ENCODE results near the gene TRIO. TPM values are rescaled to one million over a fixed set of nuclear protein-coding genes. Genes with fewer than 3 reads are reported as not detected.

TRIO gene
- total and polyA plus RNA-seq, 3 experiments from 2014 or later = 0.89 to 4.4 (median 4.2) TPM

DNA sequence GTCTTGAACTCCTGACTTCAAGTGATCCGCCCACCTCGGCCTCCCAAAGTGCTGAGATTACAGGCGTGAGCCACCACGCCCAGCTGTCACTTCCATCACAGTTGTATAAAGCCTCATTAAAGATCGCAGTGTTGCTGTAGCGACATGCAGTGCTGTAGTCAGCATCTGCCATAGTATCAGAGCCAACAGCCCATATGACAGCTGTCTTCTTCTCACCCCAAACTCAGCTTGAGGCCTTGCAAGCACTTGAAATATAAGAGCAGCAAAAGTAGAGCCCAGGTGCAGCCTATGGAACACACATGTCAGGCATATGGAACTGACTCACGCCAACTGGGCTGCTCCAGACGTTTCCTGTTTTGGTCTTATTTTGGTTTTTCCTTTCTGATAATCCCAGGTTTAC, 167.8 kb downstream of the TRIO start:
- Histone ChIP-seq H3K27ac (ENCODE audit: low read depth, low read length) (no peak overlapping the region), H3K4me3 (ENCODE audit: low read length) (no peak overlapping the region), H3K9me3 (ENCODE audit: low read length) (no peaks in the 10 kb centered on the region), H3K4me1 (ENCODE audit: insufficient read depth, low read length) (no peaks in the 10 kb centered on the region), H3K27me3 (ENCODE audit: insufficient read depth, low read length, poor library complexity, severe bottlenecking) (no peaks in the 10 kb centered on the region), H3K36me3 (ENCODE audit: insufficient read depth, low read length) (no peaks in the 10 kb centered on the region)
- no peak for DNase-seq
- H3K36me3 Mint-ChIP-seq = peaks cover 0 to 4% (median 0%) of the 10 kb centered on the region in 3 donors
- ChIA-PET CTCF (no interaction called here), POLR2A (no interaction called here)
- no peaks in the 10 kb centered on the region for H3K9me3 Mint-ChIP-seq
- H3K4me1 Mint-ChIP-seq = no peaks in the 10 kb centered on the region
- peaks cover 3 to 5% of the 10 kb centered on the region in 2 donors for H3K27me3 Mint-ChIP-seq
- no peak overlapping the region for H3K27ac Mint-ChIP-seq
- H3K4me3 Mint-ChIP-seq = no peak overlapping the region

- CTCF ChIA-PET = no interaction called here
- no peaks in the 10 kb centered on the region for H3K36me3 ChIP-seq (ENCODE audit: insufficient read depth, low read length)
- no peaks in the 10 kb centered on the region for H3K4me1 Mint-ChIP-seq
Measured at GRCh38 chr5:14313986-14314690, 171.0 kb downstream of the TRIO start.

GRCh38 chr5:14316471-14316870, 173.3 kb downstream of the TRIO start:
- Histone ChIP-seq H3K27ac (ENCODE audit: low read depth, low read length) (no peak overlapping the region), H3K9me3 (ENCODE audit: low read length) (no peaks in the 10 kb centered on the region), H3K4me3 (ENCODE audit: low read length) (no peak overlapping the region), H3K27me3 (ENCODE audit: insufficient read depth, low read length, poor library complexity, severe bottlenecking) (no peaks in the 10 kb centered on the region), H3K4me1 (ENCODE audit: insufficient read depth, low read length) (no peaks in the 10 kb centered on the region), H3K36me3 (ENCODE audit: insufficient read depth, low read length) (no peaks in the 10 kb centered on the region)
- Mint-ChIP-seq H3K36me3 (no peaks in the 10 kb centered on the region), H3K9me3 (no peaks in the 10 kb centered on the region), H3K27ac (no peak overlapping the region), H3K27me3 (peaks cover 5 to 7% of the 10 kb centered on the region in 2 donors), H3K4me1 (no peaks in the 10 kb centered on the region), H3K4me3 (no peak overlapping the region)
- CTCF ChIA-PET = no interaction called here
- DNase-seq = no peak
- POLR2A ChIA-PET = no interaction called here

More at GRCh38 chr5:14313986-14314690, 171.0 kb downstream of the TRIO start:
- no peak overlapping the region for H3K27ac ChIP-seq (ENCODE audit: low read depth, low read length)
- Mint-ChIP-seq H3K27ac (no peak overlapping the region), H3K4me3 (no peak overlapping the region), H3K36me3 (peaks cover 0 to 2% (median 0%) of the 10 kb centered on the region in 3 donors), H3K27me3 (peaks cover 4 to 5% of the 10 kb centered on the region in 2 donors), H3K9me3 (no peaks in the 10 kb centered on the region)
- no peak for DNase-seq
- no peaks in the 10 kb centered on the region for H3K4me1 ChIP-seq (ENCODE audit: insufficient read depth, low read length)
- no peak overlapping the region for H3K4me3 ChIP-seq (ENCODE audit: low read length)
- POLR2A ChIA-PET = no interaction called here
- H3K27me3 ChIP-seq (ENCODE audit: insufficient read depth, low read length, poor library complexity, severe bottlenecking) = no peaks in the 10 kb centered on the region
- H3K9me3 ChIP-seq (ENCODE audit: low read length) = no peaks in the 10 kb centered on the region

DNA sequence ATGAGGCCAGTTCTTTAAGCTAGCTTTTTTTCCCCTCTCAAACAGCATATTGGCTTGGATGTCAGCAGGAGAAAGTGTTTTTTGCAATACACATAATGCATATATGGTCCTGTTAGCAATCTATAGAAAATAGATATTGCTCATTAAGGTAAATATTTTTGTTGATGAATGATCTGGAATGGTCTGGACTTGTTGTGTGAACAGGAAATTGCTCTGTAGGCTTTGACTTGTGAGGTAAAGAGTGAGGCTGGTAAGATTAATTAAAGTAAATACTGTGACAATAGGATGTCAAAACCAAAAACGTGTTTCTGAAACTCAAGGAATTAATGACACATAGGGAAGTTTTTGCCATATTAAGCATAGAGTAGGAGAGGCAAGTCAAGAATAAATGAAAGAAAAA, 176.0 kb downstream of the TRIO start:
- ChIA-PET POLR2A (no interaction called here), CTCF (no interaction called here)
- no peaks in the 10 kb centered on the region for H3K9me3 Mint-ChIP-seq
- DNase-seq = no peak
- H3K27ac ChIP-seq (ENCODE audit: low read depth, low read length) = no peak overlapping the region
- no peaks in the 10 kb centered on the region for H3K27me3 ChIP-seq (ENCODE audit: insufficient read depth, low read length, poor library complexity, severe bottlenecking)
- no peak overlapping the region for H3K4me3 ChIP-seq (ENCODE audit: low read length)
- no peaks in the 10 kb centered on the region for H3K4me1 ChIP-seq (ENCODE audit: insufficient read depth, low read length)
- no peak overlapping the region for H3K4me3 Mint-ChIP-seq
- H3K4me1 Mint-ChIP-seq = no peaks in the 10 kb centered on the region
- H3K36me3 ChIP-seq (ENCODE audit: insufficient read depth, low read length) = no peaks in the 10 kb centered on the region
- no peak overlapping the region for H3K27ac Mint-ChIP-seq
- H3K27me3 Mint-ChIP-seq = peaks cover 1 to 17% of the 10 kb centered on the region in 2 donors
- no peaks in the 10 kb centered on the region for H3K9me3 ChIP-seq (ENCODE audit: low read length)
- peaks cover 0 to 1% (median 0%) of the 10 kb centered on the region in 3 donors for H3K36me3 Mint-ChIP-seq

DNA sequence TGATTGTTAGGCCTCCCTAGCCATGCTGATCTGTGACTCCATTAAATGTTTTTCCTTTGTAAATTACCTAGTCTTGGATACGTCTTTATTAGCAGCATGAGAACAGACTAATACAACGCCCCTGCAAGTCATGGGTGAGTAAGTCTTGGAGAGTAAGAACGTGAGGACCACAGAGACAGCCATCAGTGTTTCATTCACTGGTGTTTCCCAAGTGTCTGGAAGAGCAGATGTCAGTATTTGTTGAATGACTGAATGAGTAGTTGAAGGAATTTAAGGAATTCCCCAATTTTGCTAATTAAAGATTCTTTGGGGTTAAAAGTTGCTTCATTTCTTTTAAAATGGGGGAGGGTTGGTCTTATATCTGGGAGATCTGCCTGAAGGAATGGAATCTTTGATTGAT, 178.8 kb downstream of the TRIO start:
- H3K27me3 ChIP-seq (ENCODE audit: insufficient read depth, low read length, poor library complexity, severe bottlenecking) = no peaks in the 10 kb centered on the region
- no peaks in the 10 kb centered on the region for H3K9me3 ChIP-seq (ENCODE audit: low read length)
- H3K27ac Mint-ChIP-seq = no peak overlapping the region
- ChIA-PET POLR2A (no interaction called here), CTCF (no interaction called here)
- no peak overlapping the region for H3K4me3 Mint-ChIP-seq
- no peaks in the 10 kb centered on the region for H3K36me3 ChIP-seq (ENCODE audit: insufficient read depth, low read length)
- DNase-seq = no peak
- H3K4me1 ChIP-seq (ENCODE audit: insufficient read depth, low read length) = no peaks in the 10 kb centered on the region
- peaks cover 0 to 21% of the 10 kb centered on the region in 2 donors for H3K27me3 Mint-ChIP-seq
- H3K9me3 Mint-ChIP-seq = no peaks in the 10 kb centered on the region
- H3K4me1 Mint-ChIP-seq = no peaks in the 10 kb centered on the region
- H3K36me3 Mint-ChIP-seq = peaks cover 0 to 1% (median 0%) of the 10 kb centered on the region in 3 donors
- no peak overlapping the region for H3K27ac ChIP-seq (ENCODE audit: low read depth, low read length)
- H3K4me3 ChIP-seq (ENCODE audit: low read length) = no peak overlapping the region

DNA sequence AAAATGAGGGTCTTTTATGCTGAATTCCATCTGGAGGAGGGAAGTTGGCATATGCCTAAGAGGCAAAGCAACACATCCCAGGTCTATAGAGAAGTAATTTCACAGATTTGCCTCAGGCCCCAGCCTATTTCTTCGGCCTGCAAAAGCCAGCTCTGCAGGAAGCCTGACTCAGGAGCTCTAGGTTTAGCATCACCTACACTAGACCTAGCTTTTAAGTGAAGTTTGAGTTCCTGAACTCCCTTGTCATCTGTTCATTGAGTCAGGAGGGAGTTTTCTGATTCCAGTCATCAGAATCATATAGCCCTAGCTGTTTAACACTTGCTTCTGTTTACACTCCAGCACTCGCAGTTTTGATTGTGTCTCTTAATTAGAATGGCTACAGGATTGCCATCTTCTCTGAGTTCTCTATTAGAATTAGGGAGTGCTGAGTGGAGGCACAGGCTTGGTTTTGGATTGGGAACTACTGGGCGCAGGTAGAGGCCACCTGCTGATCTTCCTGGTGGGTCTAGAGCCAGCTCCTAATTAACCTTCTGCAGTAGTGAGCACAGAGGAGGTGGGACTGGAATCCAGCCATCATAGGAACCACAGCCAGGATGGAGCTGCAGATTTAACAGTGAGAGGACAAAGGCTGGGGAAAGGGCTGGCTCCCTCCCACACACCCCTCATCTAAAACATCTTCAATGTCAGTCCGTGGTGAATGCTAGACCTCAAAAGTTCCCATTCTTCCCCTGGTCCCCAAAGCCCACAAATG, 179.5 kb downstream of the TRIO start:
- Mint-ChIP-seq H3K27me3 (peaks cover 0 to 21% of the 10 kb centered on the region in 2 donors), H3K36me3 (peaks cover 0 to 1% (median 0%) of the 10 kb centered on the region in 3 donors), H3K27ac (no peak overlapping the region), H3K9me3 (no peaks in the 10 kb centered on the region), H3K4me3 (no peak overlapping the region), H3K4me1 (no peaks in the 10 kb centered on the region)
- no peak for DNase-seq
- H3K27ac ChIP-seq (ENCODE audit: low read depth, low read length) = no peak overlapping the region
- CTCF ChIA-PET = interaction anchor here (1.5 kb wide), 1 partner anchor 326 kb away, joined by 4 read pairs; no protein-coding TSS in a partner anchor
- no peak overlapping the region for H3K4me3 ChIP-seq (ENCODE audit: low read length)
- H3K9me3 ChIP-seq (ENCODE audit: low read length) = no peaks in the 10 kb centered on the region
- H3K36me3 ChIP-seq (ENCODE audit: insufficient read depth, low read length) = no peaks in the 10 kb centered on the region
- POLR2A ChIA-PET = no interaction called here
- no peaks in the 10 kb centered on the region for H3K4me1 ChIP-seq (ENCODE audit: insufficient read depth, low read length)
- no peaks in the 10 kb centered on the region for H3K27me3 ChIP-seq (ENCODE audit: insufficient read depth, low read length, poor library complexity, severe bottlenecking)

- Histone ChIP-seq H3K27me3 (ENCODE audit: insufficient read depth, low read length, poor library complexity, severe bottlenecking) (no peaks in the 10 kb centered on the region), H3K4me1 (ENCODE audit: insufficient read depth, low read length) (no peaks in the 10 kb centered on the region), H3K27ac (ENCODE audit: low read depth, low read length) (no peak overlapping the region), H3K9me3 (ENCODE audit: low read length) (no peaks in the 10 kb centered on the region), H3K4me3 (ENCODE audit: low read length) (no peak overlapping the region), H3K36me3 (ENCODE audit: insufficient read depth, low read length) (no peaks in the 10 kb centered on the region)
- ChIA-PET CTCF (interaction anchor here (1.5 kb wide), 1 partner anchor 325 kb away, joined by 4 read pairs; no protein-coding TSS in a partner anchor), POLR2A (no interaction called here)
- peaks cover 0 to 1% (median 0%) of the 10 kb centered on the region in 3 donors for H3K36me3 Mint-ChIP-seq
- no peaks in the 10 kb centered on the region for H3K9me3 Mint-ChIP-seq
- H3K27me3 Mint-ChIP-seq = peaks cover 0 to 21% of the 10 kb centered on the region in 2 donors
- DNase-seq = no peak
- H3K4me3 Mint-ChIP-seq = no peak overlapping the region
- H3K4me1 Mint-ChIP-seq = no peaks in the 10 kb centered on the region
- H3K27ac Mint-ChIP-seq = no peak overlapping the region
Measured at GRCh38 chr5:14323466-14323865, 180.3 kb downstream of the TRIO start.

DNA sequence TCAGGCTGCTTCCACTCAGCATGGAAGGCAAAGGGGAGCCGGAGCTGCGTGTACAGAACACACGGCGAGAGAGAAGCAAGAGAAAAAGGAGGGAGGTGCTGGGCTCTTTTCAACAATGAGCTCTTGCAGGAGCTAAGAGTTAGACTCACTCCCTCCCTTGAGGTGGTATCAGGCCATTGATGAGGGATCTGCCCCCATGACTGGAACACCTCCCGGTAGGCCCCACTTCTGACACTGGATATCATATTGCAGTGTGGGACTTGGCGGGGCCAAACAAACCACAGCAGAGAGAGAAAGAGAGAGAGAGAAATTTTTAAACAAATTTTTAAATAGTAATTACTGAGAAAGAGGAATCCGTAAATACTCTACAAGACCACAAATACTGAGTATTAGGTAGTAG, 182.2 kb downstream of the TRIO start:
- peaks cover 0 to 22% of the 10 kb centered on the region in 2 donors for H3K27me3 Mint-ChIP-seq
- Histone ChIP-seq H3K27me3 (ENCODE audit: insufficient read depth, low read length, poor library complexity, severe bottlenecking) (no peaks in the 10 kb centered on the region), H3K4me1 (ENCODE audit: insufficient read depth, low read length) (no peaks in the 10 kb centered on the region), H3K27ac (ENCODE audit: low read depth, low read length) (no peak overlapping the region), H3K4me3 (ENCODE audit: low read length) (no peak overlapping the region), H3K9me3 (ENCODE audit: low read length) (no peaks in the 10 kb centered on the region), H3K36me3 (ENCODE audit: insufficient read depth, low read length) (no peaks in the 10 kb centered on the region)
- CTCF ChIA-PET = no interaction called here
- no peaks in the 10 kb centered on the region for H3K9me3 Mint-ChIP-seq
- DNase-seq = no peak
- H3K36me3 Mint-ChIP-seq = peaks cover 0 to 1% (median 0%) of the 10 kb centered on the region in 3 donors
- POLR2A ChIA-PET = no interaction called here
- no peak overlapping the region for H3K4me3 Mint-ChIP-seq
- no peak overlapping the region for H3K27ac Mint-ChIP-seq
- no peaks in the 10 kb centered on the region for H3K4me1 Mint-ChIP-seq

All from CD8-positive, alpha-beta memory T cell (primary cell).